GM10266 (cell line): ENCODE data around the gene MYO1C.

ENCODE experiments used
- DNase-seq: peaks from one replicate; pipeline ENCODE4 v3.0.0; 2012; ENCODE audit errors: extremely low spot score
- CTCF ChIP-seq: IDR thresholded peaks from 2 replicates; pipeline ENCODE4 v1.5.1; 2012; ENCODE audit warnings: mild to moderate bottlenecking, low read depth; ENCODE audit not compliant: control insufficient read depth, insufficient read depth; ENCODE audit errors: missing control alignments

Gene MYO1C

GRCh38 chr17:1506649-1507267 is 14.3 kb upstream of the MYO1C start:
- no peak for TF ChIP-seq CTCF
- no peak for DNase-seq

- DNase-seq, result no peak
- no peak for TF ChIP-seq CTCF
Measured at GRCh38 chr17:1505586-1505985, 13.1 kb upstream of the MYO1C start.

- no peak for DNase-seq
- TF ChIP-seq CTCF, result no peak
Measured at GRCh38 chr17:1504866-1505265, 12.4 kb upstream of the MYO1C start.

GRCh38 chr17:1503699-1504098 is 11.2 kb upstream of the MYO1C start:
- no peak for DNase-seq
- TF ChIP-seq CTCF, result no peak

GRCh38 chr17:1498869-1499268 is 6.4 kb upstream of the MYO1C start:
- TF ChIP-seq CTCF, result no peak
- DNase-seq, result no peak

GRCh38 chr17:1498233-1498632 is 5.7 kb upstream of the MYO1C start:
- DNase-seq, result no peak
- TF ChIP-seq CTCF, result no peak

GRCh38 chr17:1497831-1498230 is 5.3 kb upstream of the MYO1C start:
- no peak for DNase-seq
- TF ChIP-seq CTCF, result no peak
